GM12801 (cell line): ENCODE results near the gene ABCB9.

ENCODE experiments used
- TF ChIP-seq, protein P1 (sequence below): IDR thresholded peaks from one replicate; pipeline ENCODE4 v1.5.1; 2011; ENCODE audit warnings: control low read depth; ENCODE audit not compliant: insufficient read length; ENCODE audit errors: extremely low read depth

The ABCB9 gene

DNA sequence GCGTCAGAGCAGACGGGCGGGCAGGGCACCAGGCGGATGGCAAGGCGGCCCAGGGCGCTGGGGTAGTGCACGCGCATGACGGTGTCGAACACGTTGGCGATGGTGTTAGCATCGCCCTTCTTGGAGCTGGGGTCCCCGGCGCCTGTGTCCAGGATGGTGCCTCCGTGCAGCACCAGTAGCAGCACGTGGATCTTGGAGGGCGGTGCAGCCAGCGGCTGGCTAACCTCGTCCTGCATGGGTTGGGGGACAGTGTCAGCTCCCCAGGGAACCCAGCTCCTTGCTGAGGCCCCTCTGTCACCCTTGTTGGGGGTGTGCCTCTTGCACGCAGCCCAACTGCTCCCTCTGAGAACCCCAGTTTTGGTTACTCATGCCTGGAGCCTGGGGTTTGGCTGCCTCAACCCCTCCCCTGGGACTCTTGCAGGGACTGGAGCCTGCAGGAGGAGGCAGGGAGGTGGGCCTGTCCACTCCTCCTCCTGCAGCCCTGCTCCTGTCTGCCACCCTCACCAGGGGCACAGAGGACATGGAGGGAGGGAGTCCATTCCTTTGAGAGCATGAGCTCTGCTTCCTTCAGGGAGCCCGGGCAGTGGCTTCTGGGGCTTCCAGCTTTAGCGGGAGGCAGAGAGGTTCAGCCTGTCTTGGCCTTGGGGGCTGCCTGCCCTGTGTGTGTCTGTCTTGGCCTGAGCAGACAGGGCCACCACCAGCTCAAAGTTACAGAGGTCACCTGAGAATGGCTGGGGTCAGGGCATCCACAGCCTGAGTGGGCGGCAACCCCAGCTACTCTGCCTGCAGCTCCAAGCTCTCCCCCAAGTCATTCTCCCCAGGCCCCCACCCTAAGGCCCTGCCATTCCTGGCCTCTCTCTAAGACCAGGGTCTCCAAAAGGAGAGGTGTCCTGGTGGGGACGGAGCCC is 31.3 kb upstream of the ABCB9 start:
- TF ChIP-seq, protein P1, sequence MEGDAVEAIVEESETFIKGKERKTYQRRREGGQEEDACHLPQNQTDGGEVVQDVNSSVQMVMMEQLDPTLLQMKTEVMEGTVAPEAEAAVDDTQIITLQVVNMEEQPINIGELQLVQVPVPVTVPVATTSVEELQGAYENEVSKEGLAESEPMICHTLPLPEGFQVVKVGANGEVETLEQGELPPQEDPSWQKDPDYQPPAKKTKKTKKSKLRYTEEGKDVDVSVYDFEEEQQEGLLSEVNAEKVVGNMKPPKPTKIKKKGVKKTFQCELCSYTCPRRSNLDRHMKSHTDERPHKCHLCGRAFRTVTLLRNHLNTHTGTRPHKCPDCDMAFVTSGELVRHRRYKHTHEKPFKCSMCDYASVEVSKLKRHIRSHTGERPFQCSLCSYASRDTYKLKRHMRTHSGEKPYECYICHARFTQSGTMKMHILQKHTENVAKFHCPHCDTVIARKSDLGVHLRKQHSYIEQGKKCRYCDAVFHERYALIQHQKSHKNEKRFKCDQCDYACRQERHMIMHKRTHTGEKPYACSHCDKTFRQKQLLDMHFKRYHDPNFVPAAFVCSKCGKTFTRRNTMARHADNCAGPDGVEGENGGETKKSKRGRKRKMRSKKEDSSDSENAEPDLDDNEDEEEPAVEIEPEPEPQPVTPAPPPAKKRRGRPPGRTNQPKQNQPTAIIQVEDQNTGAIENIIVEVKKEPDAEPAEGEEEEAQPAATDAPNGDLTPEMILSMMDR: no peak

DNA sequence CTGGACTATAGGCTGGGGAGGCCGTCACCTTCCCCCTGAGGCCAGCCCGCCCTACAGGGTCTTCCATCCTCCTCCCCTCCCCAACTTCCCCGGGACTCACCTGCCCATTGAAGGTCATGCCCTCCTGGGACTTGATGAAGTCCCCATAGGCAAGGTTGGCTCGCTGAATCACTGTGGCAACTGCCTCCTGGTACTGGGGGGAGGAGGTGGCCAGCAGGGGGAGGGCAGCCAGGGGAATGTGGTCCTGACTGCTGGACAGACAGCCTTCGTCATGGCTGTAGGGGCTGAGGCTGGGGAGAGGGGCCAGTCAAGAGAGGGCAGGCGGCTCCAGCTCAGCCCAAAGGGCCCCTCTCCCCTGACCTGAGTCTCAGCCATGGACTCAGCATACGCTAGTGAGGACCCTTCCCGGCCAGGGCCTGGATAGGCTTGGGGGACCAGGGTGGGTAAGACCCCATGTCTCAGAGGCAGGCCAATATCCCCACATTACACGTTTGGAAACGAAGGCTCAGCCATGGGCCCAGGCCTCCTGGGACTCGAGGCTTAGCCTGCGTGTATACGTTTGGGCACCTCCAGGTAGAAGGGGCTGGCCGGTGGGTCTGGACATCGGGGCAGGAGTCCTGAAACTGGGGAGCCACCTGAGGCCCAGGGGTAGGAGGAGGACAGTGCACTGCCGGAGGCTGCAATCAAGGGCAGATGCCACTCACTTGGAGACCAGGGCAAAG is 30.5 kb upstream of the ABCB9 start:
- TF ChIP-seq, protein P1: no peak

DNA sequence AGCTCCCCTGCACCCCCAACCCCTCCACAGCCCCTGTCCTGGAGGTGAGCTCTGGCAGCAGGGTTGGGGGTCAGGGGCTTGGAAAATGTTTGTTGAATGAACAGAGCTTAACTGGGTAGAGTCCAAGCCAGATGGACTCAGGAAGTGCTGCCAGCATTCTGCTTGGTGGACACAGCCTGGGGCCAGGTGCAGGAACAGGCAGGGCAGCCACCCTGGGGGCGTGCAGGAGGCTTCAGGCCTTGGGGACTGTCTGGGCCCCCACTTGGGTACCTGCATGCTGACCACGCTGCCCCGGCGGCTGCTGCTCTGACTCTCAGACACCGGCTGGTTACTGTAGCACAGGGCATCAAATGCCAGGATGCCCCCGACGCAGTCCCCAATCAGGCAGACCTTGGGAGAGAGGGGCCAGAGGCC is 29.9 kb upstream of the ABCB9 start:
- TF ChIP-seq, protein P1: no peak

DNA sequence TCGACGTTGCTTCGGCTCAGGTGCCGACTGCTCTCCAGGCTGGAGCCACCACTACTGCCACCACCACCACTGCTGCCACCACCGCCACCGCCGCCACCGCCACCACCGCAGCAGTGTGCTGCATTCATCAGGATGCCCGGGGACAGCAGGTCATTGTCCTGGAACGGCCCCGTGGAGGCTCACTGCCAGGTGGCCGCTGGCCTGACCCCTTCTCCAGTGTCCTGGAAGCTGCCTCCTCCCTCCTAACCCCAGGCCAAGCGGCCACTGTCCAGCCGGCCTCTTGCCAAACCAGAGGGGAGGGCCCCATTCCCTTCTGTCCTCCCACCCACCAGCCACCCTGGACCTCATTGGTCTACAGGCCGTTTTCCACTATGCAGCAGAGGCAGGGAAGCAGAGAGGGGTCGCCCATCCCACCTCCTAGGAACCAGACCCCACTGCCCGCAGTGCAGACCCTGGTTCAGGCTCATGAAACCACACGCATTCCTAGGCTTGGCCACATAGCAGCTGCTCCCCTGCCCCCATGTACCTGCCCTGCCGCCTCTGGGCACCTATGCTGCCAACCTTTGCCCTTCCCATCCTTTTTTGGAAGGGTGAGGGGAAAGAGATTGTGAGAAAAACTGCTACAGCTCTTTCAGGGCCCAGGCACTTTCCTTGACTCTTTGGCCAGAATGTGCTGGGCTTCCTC is 29.4 kb upstream of the ABCB9 start:
- TF ChIP-seq, protein P1: no peak

DNA sequence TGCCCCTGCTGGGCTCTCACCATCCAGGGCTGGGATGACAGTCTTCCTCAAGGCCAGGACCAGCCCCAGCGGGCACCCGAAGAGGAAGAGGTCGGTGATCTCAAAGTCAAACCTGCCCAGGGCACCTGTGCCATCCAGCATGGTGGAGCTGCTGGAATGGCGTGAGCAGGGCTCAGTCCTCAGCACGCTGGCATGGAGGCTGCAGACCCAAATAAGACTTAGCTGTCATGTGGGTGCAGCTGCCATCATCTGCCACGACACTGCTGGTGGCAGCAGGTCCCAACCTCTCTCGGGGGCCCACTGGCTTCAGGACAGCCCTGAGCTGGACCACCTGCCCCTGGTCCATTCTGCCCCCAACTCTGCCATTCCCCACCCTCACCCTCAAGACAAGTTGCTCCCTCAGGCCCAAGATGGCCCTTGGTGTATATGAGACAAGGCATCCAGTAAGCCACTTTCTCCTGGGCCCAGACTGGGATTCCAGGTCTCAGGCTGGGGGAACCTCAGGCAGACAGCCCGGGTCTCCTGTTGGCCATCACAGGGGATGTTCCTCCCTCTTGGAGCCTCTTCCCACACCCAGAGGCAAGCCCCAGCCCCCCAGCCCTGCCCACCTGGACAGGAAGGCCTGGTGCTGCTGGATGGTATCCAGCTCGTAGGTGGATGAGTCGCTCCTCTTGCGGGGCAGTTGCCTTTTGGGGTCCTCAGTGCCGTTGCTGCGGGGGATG is 28.7 kb upstream of the ABCB9 start:
- TF ChIP-seq, protein P1: no peak

DNA sequence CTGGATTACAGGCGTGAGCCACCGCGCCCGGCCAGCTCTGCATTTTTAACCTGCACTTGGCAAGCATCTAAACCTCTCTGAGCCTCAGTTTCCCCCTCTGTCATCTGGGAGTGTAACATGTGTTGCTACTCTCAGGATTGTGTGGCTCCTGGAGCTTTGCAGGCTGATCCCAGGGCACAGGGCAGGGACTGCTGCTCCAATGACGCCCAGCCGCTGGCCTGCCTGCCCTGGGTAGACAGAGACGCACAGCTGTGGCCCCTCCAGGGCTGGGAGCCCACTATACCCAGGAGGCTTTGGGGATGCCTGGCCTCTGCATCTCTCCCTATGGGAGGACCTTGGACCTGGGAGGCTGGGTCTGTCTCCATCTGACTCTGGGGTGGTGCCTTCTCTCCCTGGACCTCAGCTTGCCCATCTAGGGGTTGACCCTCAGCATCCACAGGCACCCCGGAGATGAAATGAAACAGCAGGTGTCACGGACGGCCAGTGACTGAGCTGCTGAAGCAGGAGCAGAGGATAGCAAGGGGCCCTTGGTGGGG is 27.9 kb upstream of the ABCB9 start:
- TF ChIP-seq, protein P1: no peak
